Osteocyte (in vitro differentiated cells): ENCODE results near the gene ACTL10. TPM values are rescaled to one million over a fixed set of nuclear protein-coding genes. Genes with fewer than 3 reads are reported as not detected.

Experiments
- DNase-seq: peaks from one replicate; pipeline ENCODE4 v3.0.0; 2021; ENCODE audit warnings: mixed read lengths; ENCODE audit not compliant: unreplicated experiment; ENCODE audit errors: extremely low spot score
- H3K27ac Mint-ChIP-seq: one replicate; pipeline ENCODE4 v1.8.0; 2021; ENCODE audit warnings: mild to moderate bottlenecking, mixed read lengths; ENCODE audit not compliant: unreplicated experiment
- H3K27me3 Mint-ChIP-seq: one replicate; pipeline ENCODE4 v1.8.0; 2021; ENCODE audit warnings: mixed read lengths; ENCODE audit not compliant: unreplicated experiment
- H3K36me3 Mint-ChIP-seq: one replicate; pipeline ENCODE4 v1.8.0; 2021; ENCODE audit warnings: mixed read lengths; ENCODE audit not compliant: unreplicated experiment
- H3K4me1 Mint-ChIP-seq: one replicate; pipeline ENCODE4 v1.8.0; 2021; ENCODE audit warnings: mixed read lengths; ENCODE audit not compliant: unreplicated experiment
- H3K4me3 Mint-ChIP-seq: one replicate; pipeline ENCODE4 v1.8.0; 2021; ENCODE audit warnings: mild to moderate bottlenecking, moderate library complexity, mixed read lengths; ENCODE audit not compliant: unreplicated experiment
- H3K9me3 Mint-ChIP-seq: one replicate; pipeline ENCODE4 v1.8.0; 2021; ENCODE audit warnings: mixed read lengths; ENCODE audit not compliant: unreplicated experiment
- total RNA-seq: library from RNA; stranded (reverse); gene quantifications from 2 replicates; pipeline ENCODE4 v1.2.1, GENCODE V29; 2021
- TF ChIP-seq, protein P1 (sequence below): fragments of 200-600 bp; sonication (generic); IDR thresholded peaks from 2 replicates; pipeline ENCODE4 v1.5.0; 2021; ENCODE audit warnings: antibody characterized with exemption, mild to moderate bottlenecking, moderate library complexity

Gene ACTL10
- total RNA-seq, 1 donor from 2014 or later, result 0.54 TPM

DNA sequence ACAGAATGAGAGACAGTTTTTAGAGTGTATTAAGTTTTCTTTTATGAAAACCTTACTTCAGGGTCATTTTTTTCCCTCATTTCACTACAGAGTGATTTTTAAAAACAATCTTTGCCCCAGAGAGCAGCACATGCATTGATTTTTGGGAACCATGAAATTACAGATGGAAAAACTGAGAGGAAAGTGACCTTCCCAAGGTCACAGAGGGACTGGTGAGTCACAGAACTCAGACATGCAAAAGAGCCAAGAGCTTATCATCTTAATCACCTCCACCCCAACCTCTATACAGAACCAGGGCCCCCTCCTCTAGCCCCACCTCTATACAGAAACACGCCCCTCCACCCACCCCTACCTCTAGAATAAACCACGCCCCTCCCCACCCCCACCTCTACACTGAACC is 42.7 kb downstream of the ACTL10 start:
- no peak overlapping the region for H3K4me3 Mint-ChIP-seq
- H3K4me1 Mint-ChIP-seq, result no peaks in the 10 kb centered on the region
- TF ChIP-seq, protein P1, sequence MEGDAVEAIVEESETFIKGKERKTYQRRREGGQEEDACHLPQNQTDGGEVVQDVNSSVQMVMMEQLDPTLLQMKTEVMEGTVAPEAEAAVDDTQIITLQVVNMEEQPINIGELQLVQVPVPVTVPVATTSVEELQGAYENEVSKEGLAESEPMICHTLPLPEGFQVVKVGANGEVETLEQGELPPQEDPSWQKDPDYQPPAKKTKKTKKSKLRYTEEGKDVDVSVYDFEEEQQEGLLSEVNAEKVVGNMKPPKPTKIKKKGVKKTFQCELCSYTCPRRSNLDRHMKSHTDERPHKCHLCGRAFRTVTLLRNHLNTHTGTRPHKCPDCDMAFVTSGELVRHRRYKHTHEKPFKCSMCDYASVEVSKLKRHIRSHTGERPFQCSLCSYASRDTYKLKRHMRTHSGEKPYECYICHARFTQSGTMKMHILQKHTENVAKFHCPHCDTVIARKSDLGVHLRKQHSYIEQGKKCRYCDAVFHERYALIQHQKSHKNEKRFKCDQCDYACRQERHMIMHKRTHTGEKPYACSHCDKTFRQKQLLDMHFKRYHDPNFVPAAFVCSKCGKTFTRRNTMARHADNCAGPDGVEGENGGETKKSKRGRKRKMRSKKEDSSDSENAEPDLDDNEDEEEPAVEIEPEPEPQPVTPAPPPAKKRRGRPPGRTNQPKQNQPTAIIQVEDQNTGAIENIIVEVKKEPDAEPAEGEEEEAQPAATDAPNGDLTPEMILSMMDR, result no peak
- H3K36me3 Mint-ChIP-seq, result no peaks in the 10 kb centered on the region
- H3K27me3 Mint-ChIP-seq, result no peaks in the 10 kb centered on the region
- no peak for DNase-seq
- H3K27ac Mint-ChIP-seq, result no peak overlapping the region
- H3K9me3 Mint-ChIP-seq, result no peaks in the 10 kb centered on the region

GRCh38 chr20:33709905-33710541 is 43.3 kb downstream of the ACTL10 start:
- Mint-ChIP-seq H3K27me3 (no peaks in the 10 kb centered on the region), H3K4me3 (no peak overlapping the region), H3K9me3 (no peaks in the 10 kb centered on the region), H3K4me1 (no peaks in the 10 kb centered on the region), H3K36me3 (no peaks in the 10 kb centered on the region), H3K27ac (no peak overlapping the region)
- TF ChIP-seq, protein P1, result no peak
- no peak for DNase-seq

GRCh38 chr20:33710681-33711445 is 44.1 kb downstream of the ACTL10 start:
- no peak overlapping the region for H3K4me3 Mint-ChIP-seq
- no peak overlapping the region for H3K27ac Mint-ChIP-seq
- no peaks in the 10 kb centered on the region for H3K4me1 Mint-ChIP-seq
- H3K27me3 Mint-ChIP-seq, result no peaks in the 10 kb centered on the region
- TF ChIP-seq, protein P1, result no peak
- DNase-seq, result no peak
- no peaks in the 10 kb centered on the region for H3K36me3 Mint-ChIP-seq
- no peaks in the 10 kb centered on the region for H3K9me3 Mint-ChIP-seq

- no peak for DNase-seq
- H3K4me3 Mint-ChIP-seq, result no peak overlapping the region
- H3K36me3 Mint-ChIP-seq, result no peaks in the 10 kb centered on the region
- H3K27ac Mint-ChIP-seq, result no peak overlapping the region
- H3K9me3 Mint-ChIP-seq, result no peaks in the 10 kb centered on the region
- TF ChIP-seq, protein P1, result no peak
- H3K4me1 Mint-ChIP-seq, result no peaks in the 10 kb centered on the region
- H3K27me3 Mint-ChIP-seq, result no peaks in the 10 kb centered on the region
Observed at GRCh38 chr20:33711446-33711738, 44.6 kb downstream of the ACTL10 start.

DNA sequence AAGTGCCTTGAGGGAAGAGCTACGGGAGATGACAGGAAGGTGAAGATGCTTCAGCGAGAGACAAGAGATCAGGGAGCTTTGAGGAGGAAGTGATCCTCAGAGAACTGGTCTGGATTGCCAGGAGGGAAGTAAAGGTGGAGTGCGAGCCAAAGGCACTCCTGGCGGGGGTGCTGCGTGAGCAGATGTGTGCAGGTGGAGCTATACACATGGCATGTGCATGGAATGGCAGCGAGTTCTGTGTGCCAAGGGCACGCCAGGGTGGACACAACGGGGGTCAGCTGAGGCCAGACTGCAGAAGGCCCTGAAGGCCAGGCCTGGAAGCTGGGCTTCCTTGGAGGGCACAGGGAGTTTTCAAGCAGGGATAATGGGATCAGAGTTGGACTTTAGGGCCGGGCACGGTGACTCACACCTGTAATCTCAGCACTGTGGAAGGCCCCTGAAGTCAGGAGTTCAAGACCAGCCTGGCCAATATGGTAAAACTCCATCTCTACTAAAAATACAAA is 47.2 kb downstream of the ACTL10 start:
- TF ChIP-seq, protein P1, result no peak
- H3K4me3 Mint-ChIP-seq, result no peak overlapping the region
- H3K27me3 Mint-ChIP-seq, result no peaks in the 10 kb centered on the region
- H3K36me3 Mint-ChIP-seq, result no peaks in the 10 kb centered on the region
- no peak overlapping the region for H3K27ac Mint-ChIP-seq
- no peaks in the 10 kb centered on the region for H3K4me1 Mint-ChIP-seq
- DNase-seq, result no peak
- no peaks in the 10 kb centered on the region for H3K9me3 Mint-ChIP-seq
